Measurements from ENCODE around the gene ACSL5.
"Not testable (repeated sequence)": the region's sequence is repeated elsewhere in the genome, so short reads cannot be mapped to it uniquely, and the experiment has no call there.

Gene ACSL5

DNA sequence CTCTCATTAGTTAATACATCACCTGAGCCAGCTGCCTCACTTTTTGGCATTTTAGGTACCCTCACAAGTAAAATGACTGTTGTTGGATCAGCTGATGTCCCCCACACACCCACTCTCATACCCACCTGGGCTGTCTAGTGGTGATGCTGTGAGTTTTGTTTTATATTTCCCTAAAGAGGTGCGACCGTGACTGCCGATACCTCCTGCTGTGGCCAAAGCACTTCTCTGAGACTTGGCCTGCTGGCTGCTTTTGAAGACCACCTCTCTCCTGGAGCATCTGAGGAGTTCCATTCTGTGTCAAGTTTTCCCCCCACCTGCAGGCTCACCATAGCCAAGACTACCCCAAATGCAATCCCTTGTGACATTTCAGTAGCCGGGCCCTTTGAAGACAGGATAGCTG lies 6.4 kb upstream of the ACSL5 start:
- H3K36me3 ChIP-seq (ENCODE audit: insufficient read depth, low read length), result no peaks in the 10 kb centered on the region
- no peaks in the 10 kb centered on the region for H3K27me3 ChIP-seq (ENCODE audit: control insufficient read depth in 1 of 2, insufficient read depth in 2 of 2, low read length in 2 of 2)
- no peak overlapping the region for H3K4me3 ChIP-seq (ENCODE audit: low read depth in 1 of 2, low read length in 2 of 2)
- peaks cover 2% of the 10 kb centered on the region for H3K4me1 ChIP-seq (ENCODE audit: insufficient read depth, low read length)
- no peak overlapping the region for H3K27ac ChIP-seq (ENCODE audit: low read depth, low read length)
- no peak overlapping the region for H3K9ac ChIP-seq (ENCODE audit: low read length)
- no peaks in the 10 kb centered on the region for H3K9me3 ChIP-seq (ENCODE audit: low read length)

DNA sequence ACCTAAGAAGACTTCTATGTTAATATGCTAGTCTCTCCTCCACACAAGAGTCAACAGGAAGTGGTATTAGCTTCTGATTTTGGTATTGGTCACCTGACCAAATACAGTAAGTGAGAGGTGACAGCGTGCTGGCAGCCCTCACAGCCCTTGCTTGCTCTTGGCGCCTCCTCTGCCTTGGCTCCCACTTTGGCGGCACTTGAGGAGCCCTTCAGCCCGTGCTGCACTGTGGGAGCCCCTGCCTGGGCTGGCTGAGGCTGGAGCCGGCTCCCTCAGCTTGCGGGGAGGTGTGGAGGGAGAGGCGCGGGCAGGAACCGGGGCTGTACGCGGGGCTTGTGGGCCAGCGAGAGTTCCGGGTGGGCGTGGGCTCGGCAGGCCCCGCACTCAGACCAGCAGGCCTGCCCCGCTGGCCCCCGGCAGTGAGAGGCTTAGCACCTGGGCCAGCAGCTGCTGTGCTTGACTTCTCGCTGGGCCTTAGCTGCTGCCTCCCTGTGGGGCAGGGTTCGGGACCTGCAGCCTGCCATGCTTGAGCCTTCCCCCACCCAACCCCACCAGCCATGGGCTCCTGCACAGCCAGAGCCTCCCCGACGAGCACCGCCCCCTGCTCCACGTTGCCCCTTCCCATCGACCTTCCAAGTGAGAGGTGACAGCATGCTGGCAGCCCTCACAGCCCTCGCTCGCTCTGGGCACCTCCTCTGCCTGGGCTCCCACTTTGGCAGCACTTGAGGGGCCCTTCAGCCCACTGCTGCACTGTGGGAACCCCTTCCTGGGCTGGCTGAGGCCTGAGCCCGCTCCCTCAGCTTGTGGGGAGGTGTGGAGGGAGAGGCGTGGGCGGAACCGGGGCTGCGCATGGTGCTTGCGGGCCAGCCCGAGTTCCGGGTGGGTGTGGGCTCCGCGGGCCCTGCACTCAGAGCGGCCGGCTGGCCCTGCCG lies 4.2 kb upstream of the ACSL5 start:
- Histone ChIP-seq H3K9me3 (ENCODE audit: low read length) (no peaks in the 10 kb centered on the region), H3K27me3 (ENCODE audit: control insufficient read depth in 1 of 2, insufficient read depth in 2 of 2, low read length in 2 of 2) (no peaks in the 10 kb centered on the region), H3K4me1 (ENCODE audit: insufficient read depth, low read length) (no peaks in the 10 kb centered on the region), H3K9ac (ENCODE audit: low read length) (no peak overlapping the region), H3K4me3 (ENCODE audit: low read depth in 1 of 2, low read length in 2 of 2) (no peak overlapping the region), H3K36me3 (ENCODE audit: insufficient read depth, low read length) (no peaks in the 10 kb centered on the region), H3K27ac (ENCODE audit: low read depth, low read length) (no peak overlapping the region)

DNA sequence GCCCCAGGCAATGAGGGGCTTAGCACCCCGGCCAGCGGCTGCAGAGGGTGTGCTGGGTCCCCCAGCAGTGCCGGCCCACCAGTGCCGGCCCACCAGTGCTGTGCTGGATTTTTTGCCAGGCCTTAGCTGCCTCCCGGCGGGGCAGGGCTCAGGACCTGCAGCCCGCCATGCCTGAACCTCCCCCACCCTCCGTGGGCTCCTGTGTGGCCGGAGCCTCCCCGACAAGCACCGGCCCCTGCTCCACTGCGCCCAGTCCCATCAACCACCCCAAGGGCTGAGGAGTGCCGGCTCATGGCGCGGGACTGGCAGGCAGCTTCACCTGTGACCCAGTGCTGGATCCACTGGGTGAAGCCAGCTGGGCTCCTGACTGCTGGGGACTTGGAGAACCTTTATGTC lies 3.5 kb upstream of the ACSL5 start:
- no peak overlapping the region for H3K9ac ChIP-seq (ENCODE audit: low read length)
- H3K4me1 ChIP-seq (ENCODE audit: insufficient read depth, low read length), result no peaks in the 10 kb centered on the region
- H3K27ac ChIP-seq (ENCODE audit: low read depth, low read length), result no peak overlapping the region
- H3K27me3 ChIP-seq (ENCODE audit: control insufficient read depth in 1 of 2, insufficient read depth in 2 of 2, low read length in 2 of 2), result no peaks in the 10 kb centered on the region
- no peaks in the 10 kb centered on the region for H3K36me3 ChIP-seq (ENCODE audit: insufficient read depth, low read length)
- H3K9me3 ChIP-seq (ENCODE audit: low read length), result no peaks in the 10 kb centered on the region
- no peak overlapping the region for H3K4me3 ChIP-seq (ENCODE audit: low read depth in 1 of 2, low read length in 2 of 2)

DNA sequence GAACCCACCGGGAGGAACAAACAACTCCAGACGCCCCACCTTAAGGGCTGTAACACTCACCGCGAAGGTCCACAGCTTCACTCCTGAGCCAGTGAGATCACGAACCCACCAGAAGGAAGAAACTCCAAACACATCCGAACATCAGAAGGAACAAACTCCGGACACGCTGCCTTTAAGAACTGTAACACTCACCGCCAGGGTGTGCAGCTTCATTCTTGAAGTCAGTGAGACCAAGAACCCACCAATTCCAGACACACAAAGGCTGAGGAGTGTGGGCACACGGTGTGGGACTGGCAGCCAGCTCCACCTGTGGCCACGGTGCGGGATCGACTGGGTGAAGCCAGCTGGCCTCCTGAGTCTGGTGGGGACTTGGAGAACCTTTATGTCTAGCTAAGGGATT lies 2.6 kb upstream of the ACSL5 start:
- H3K9ac ChIP-seq (ENCODE audit: low read length); H3K4me3 ChIP-seq (ENCODE audit: low read depth in 1 of 2, low read length in 2 of 2); H3K36me3 ChIP-seq (ENCODE audit: insufficient read depth, low read length); H3K9me3 ChIP-seq (ENCODE audit: low read length); H3K27ac ChIP-seq (ENCODE audit: low read depth, low read length); H3K4me1 ChIP-seq (ENCODE audit: insufficient read depth, low read length); H3K27me3 ChIP-seq (ENCODE audit: control insufficient read depth in 1 of 2, insufficient read depth in 2 of 2, low read length in 2 of 2): not testable (repeated sequence)

DNA sequence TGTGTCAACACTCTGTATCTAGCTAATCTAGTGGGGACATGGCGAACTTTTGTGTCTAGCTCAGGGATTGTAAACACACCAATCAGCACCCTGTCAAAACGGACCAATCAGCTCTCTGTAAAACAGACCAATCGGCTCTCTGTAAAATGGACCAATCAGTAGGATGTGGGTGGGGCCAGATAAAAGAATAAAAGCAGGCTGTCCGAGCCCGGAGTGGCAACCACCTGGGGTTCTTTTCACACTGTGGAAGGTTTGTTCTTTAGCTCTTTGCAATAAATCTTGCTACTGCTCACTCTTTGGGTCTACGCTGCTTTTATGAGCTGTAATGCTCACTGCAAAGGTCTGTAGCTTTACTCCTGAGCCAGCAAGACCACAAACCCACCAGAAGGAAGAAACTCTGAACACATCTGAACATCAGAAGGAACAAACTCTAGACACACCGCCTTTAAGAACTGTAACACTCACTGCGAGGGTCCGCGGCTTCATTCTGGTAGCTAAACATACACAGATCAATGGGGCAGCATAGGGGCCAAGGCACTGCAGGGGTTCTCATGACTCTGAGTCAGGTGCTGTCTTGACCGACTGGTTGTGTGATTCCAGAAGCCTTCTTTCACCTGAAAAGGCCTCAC lies 1.6 kb upstream of the ACSL5 start:
- not testable (repeated sequence) for H3K4me3 ChIP-seq (ENCODE audit: low read depth in 1 of 2, low read length in 2 of 2); H3K9ac ChIP-seq (ENCODE audit: low read length); H3K4me1 ChIP-seq (ENCODE audit: insufficient read depth, low read length)

DNA sequence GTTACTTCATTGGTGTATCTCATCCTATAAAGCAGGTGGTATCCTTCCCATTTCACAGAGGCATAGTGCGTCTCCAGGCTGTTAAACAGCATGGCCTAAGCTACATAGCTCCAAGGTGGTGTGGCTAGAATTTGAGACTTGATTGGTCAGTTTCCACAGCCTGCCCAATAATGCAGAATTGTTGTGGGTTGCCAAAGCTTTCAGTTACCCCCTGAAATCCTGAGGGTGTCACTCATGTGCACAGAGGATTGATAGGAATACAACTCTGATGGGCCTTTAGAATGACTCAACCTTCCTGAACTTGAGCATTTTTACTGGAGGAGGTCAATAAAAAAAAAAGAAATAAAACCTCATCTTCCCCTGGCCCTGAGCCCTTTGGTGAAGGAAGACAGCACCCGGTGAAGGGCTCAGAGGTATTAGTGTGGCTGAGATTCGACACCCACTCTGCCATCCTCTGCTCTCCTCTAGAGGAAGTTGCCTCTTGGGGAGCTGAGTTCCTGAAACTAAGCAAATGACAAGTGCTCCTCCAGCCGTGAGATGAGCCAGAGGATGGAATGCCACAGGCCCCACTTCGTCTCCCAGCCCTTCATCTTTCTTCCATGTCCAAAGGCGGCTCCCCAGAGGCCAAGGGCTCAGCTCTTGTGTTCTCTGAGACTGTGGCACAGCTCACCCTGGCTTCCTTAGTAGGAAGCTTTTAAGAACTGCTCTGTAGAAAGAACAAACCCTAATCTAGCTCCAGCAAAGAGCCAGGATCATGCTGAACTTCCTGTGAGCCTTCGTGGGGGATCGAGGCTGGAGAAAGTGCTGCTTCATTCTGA lies 1.0 kb downstream of the ACSL5 start:
- Histone ChIP-seq H3K36me3 (ENCODE audit: insufficient read depth, low read length) (no peaks in the 10 kb centered on the region), H3K9ac (ENCODE audit: low read length) (no peak overlapping the region), H3K4me3 (ENCODE audit: low read depth in 1 of 2, low read length in 2 of 2) (peak overlapping the region in 1 of 2 donors; percentile 33), H3K9me3 (ENCODE audit: low read length) (no peaks in the 10 kb centered on the region), H3K27me3 (ENCODE audit: control insufficient read depth in 1 of 2, insufficient read depth in 2 of 2, low read length in 2 of 2) (no peaks in the 10 kb centered on the region), H3K4me1 (ENCODE audit: insufficient read depth, low read length) (no peaks in the 10 kb centered on the region), H3K27ac (ENCODE audit: low read depth, low read length) (no peak overlapping the region)

More for the DNA sequence above, 1.6 kb upstream of the ACSL5 start:
- not testable (repeated sequence) for H3K9me3 ChIP-seq (ENCODE audit: low read length); H3K27me3 ChIP-seq (ENCODE audit: control insufficient read depth in 1 of 2, insufficient read depth in 2 of 2, low read length in 2 of 2); H3K36me3 ChIP-seq (ENCODE audit: insufficient read depth, low read length); H3K27ac ChIP-seq (ENCODE audit: low read depth, low read length)

DNA sequence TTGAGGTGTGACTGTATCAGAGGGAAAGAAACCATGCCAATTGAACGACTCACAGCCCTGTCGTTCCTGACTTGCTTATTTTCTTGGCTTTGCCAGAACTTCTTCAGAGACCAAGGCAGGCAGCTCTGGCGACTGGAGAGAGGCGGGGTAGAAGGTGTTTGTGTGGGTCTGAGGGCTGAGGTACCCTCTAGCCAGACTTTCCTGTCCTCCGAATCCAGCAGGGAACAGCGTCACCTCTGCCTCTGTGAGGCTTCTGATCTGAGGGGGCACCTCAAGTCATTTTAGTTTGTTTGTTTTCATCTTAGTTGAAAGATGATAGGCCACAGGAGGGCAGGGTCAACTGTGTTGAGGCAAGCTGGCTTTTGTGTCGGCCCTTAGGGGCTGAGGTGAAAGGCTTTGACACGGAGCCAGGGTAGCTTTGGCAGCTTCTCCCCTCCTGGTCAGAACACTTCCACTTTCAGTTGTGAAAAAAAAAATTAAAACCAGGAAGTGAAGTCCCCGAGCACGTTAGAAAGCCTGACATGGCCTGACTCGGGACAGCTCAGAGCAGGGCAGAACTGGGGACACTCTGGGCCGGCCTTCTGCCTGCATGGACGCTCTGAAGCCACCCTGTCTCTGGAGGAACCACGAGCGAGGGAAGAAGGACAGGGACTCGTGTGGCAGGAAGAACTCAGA lies 1.9 kb downstream of the ACSL5 start:
- H3K36me3 ChIP-seq (ENCODE audit: insufficient read depth, low read length), result no peaks in the 10 kb centered on the region
- H3K9me3 ChIP-seq (ENCODE audit: low read length), result no peaks in the 10 kb centered on the region
- peak overlapping the region; percentile 29 to 33 for H3K4me3 ChIP-seq (ENCODE audit: low read depth in 1 of 2, low read length in 2 of 2)
- no peaks in the 10 kb centered on the region for H3K27me3 ChIP-seq (ENCODE audit: control insufficient read depth in 1 of 2, insufficient read depth in 2 of 2, low read length in 2 of 2)
- H3K4me1 ChIP-seq (ENCODE audit: insufficient read depth, low read length), result no peaks in the 10 kb centered on the region
- H3K9ac ChIP-seq (ENCODE audit: low read length), result peak overlapping the region; percentile 28
- peak overlapping the region; percentile 32 for H3K27ac ChIP-seq (ENCODE audit: low read depth, low read length)

DNA sequence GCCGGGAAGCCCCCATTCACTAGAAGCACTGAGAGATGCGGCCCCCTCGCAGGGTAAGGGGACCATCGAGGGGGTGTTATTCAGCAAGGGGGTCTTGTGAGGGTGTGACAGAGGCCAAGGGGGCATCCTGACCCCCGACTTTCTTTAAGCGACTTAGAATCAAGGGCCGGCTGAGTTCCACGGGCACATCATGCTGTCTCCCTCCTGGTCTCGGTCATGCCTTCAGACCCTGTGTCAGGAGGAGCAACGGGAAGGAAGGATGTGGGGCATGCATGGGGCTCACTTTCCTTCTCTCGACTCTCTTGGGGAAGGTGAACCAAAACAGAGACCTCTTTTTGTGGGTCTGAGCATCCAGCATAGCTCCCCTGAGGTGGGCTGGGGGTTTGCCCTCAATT lies 2.5 kb downstream of the ACSL5 start:
- no peaks in the 10 kb centered on the region for H3K36me3 ChIP-seq (ENCODE audit: insufficient read depth, low read length)
- peak overlapping the region; percentile 28 for H3K9ac ChIP-seq (ENCODE audit: low read length)
- no peaks in the 10 kb centered on the region for H3K27me3 ChIP-seq (ENCODE audit: control insufficient read depth in 1 of 2, insufficient read depth in 2 of 2, low read length in 2 of 2)
- H3K27ac ChIP-seq (ENCODE audit: low read depth, low read length), result peak overlapping the region; percentile 32
- peak overlapping the region; percentile 20 to 33 for H3K4me3 ChIP-seq (ENCODE audit: low read depth in 1 of 2, low read length in 2 of 2)
- no peaks in the 10 kb centered on the region for H3K4me1 ChIP-seq (ENCODE audit: insufficient read depth, low read length)
- no peaks in the 10 kb centered on the region for H3K9me3 ChIP-seq (ENCODE audit: low read length)

DNA sequence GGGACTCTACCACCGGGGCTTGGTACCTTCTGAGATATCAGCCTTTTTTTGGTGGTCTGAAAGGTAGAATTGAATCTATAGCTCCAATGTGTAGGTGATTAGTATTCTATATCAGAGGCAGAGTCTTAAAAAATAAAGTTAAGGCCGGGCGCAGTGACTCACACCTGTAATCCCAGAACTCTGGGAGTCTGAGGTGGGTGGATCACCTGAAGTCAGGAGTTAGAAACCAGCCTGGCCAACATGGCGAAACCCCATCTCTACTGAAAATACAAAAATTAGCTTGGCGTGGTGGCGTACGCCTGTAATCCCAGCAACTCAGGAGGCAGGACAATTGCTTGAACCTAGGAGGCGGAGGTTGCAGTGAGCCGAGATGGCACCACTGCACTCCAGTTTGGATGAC lies 3.2 kb downstream of the ACSL5 start:
- not testable (repeated sequence) for H3K4me3 ChIP-seq (ENCODE audit: low read depth in 1 of 2, low read length in 2 of 2); H3K36me3 ChIP-seq (ENCODE audit: insufficient read depth, low read length); H3K27me3 ChIP-seq (ENCODE audit: control insufficient read depth in 1 of 2, insufficient read depth in 2 of 2, low read length in 2 of 2); H3K27ac ChIP-seq (ENCODE audit: low read depth, low read length); H3K4me1 ChIP-seq (ENCODE audit: insufficient read depth, low read length); H3K9ac ChIP-seq (ENCODE audit: low read length); H3K9me3 ChIP-seq (ENCODE audit: low read length)

DNA sequence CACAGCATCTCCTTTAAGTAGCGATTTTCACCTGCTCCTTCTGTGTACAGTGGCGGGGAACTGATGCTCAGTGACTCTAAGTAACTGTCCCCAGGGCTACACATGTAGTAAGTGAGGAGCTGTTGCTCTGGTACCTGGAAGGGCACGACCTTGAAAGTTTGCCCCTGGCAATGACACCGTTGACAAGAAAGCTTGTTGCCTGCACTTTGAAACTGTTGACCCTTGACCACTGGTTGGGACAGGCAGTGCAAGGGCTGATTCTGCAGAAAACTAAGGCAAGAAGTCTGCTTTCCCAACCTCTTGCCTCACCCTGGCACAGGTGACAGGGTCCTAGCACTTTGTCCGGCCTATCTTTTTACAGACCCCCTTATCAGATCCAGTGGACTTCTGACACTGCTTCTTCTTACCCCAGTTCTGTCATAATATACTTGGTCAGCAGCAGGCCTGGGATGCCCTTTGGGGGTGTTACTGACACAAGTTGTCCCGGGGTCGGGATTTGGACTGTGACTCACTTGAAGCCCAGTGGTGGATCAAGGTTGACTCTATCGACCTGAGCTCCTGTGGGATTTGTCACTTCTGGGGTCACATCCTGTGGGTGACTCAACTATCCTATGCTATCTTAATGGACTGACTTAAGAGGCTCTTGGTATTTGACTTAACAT lies 5.8 kb downstream of the ACSL5 start:
- Histone ChIP-seq H3K9ac (ENCODE audit: low read length) (no peak overlapping the region), H3K4me3 (ENCODE audit: low read depth in 1 of 2, low read length in 2 of 2) (no peak overlapping the region), H3K27ac (ENCODE audit: low read depth, low read length) (no peak overlapping the region), H3K27me3 (ENCODE audit: control insufficient read depth in 1 of 2, insufficient read depth in 2 of 2, low read length in 2 of 2) (no peaks in the 10 kb centered on the region), H3K9me3 (ENCODE audit: low read length) (no peaks in the 10 kb centered on the region), H3K4me1 (ENCODE audit: insufficient read depth, low read length) (no peaks in the 10 kb centered on the region), H3K36me3 (ENCODE audit: insufficient read depth, low read length) (no peaks in the 10 kb centered on the region)
